GM18508 (cell line): ENCODE results near the gene EML4.

Experiments
- ATAC-seq: cut with Tn5 transposase; IDR thresholded peaks from one replicate; pipeline ENCODE4 v1.9.1; 2021; ENCODE audit warnings: moderate number of reproducible peaks; ENCODE audit not compliant: insufficient read depth, unreplicated experiment

The EML4 gene

GRCh38 chr2:42217307-42217706 is 48.2 kb downstream of the EML4 start:
- ATAC-seq, result no peak

GRCh38 chr2:42217914-42218313 is 48.8 kb downstream of the EML4 start:
- no peak for ATAC-seq

- no peak for ATAC-seq
Measured at GRCh38 chr2:42218712-42219111, 49.6 kb downstream of the EML4 start.

- no peak for ATAC-seq
Measured at GRCh38 chr2:42219160-42219559, 50.0 kb downstream of the EML4 start.

GRCh38 chr2:42220566-42220965 is 51.4 kb downstream of the EML4 start:
- no peak for ATAC-seq

- ATAC-seq, result no peak
Measured at GRCh38 chr2:42223067-42223854, 54.1 kb downstream of the EML4 start.

- ATAC-seq, result no peak
Measured at GRCh38 chr2:42223855-42224268, 54.7 kb downstream of the EML4 start.

GRCh38 chr2:42224422-42225067 is 55.4 kb downstream of the EML4 start:
- no peak for ATAC-seq

GRCh38 chr2:42225573-42225972 is 56.4 kb downstream of the EML4 start:
- no peak for ATAC-seq

GRCh38 chr2:42227491-42227890 is 58.3 kb downstream of the EML4 start:
- no peak for ATAC-seq

- ATAC-seq, result no peak
Measured at GRCh38 chr2:42228101-42228500, 58.9 kb downstream of the EML4 start.

GRCh38 chr2:42229949-42230348 is 60.8 kb downstream of the EML4 start:
- ATAC-seq, result no peak

GRCh38 chr2:42230891-42231290 is 61.7 kb downstream of the EML4 start:
- no peak for ATAC-seq

- no peak for ATAC-seq
Measured at GRCh38 chr2:42232024-42232423, 62.9 kb downstream of the EML4 start.

- no peak for ATAC-seq
Measured at GRCh38 chr2:42233976-42234441, 64.9 kb downstream of the EML4 start.

- no peak for ATAC-seq
Measured at GRCh38 chr2:42236911-42237310, 67.8 kb downstream of the EML4 start.

- peak; percentile 81 for ATAC-seq
Measured at GRCh38 chr2:42238644-42239288, 69.6 kb downstream of the EML4 start.

- no peak for ATAC-seq
Measured at GRCh38 chr2:42239289-42239661, 70.1 kb downstream of the EML4 start.

GRCh38 chr2:42239811-42240210 is 70.7 kb downstream of the EML4 start:
- no peak for ATAC-seq

- no peak for ATAC-seq
Measured at GRCh38 chr2:42241517-42241916, 72.4 kb downstream of the EML4 start.

GRCh38 chr2:42243297-42243696 is 74.1 kb downstream of the EML4 start:
- ATAC-seq, result no peak
